ENCODE results near the gene SSC4D.
A peak's percentile ranks its signal among the peaks of the same experiment; 100 is the strongest.
"Not testable (repeated sequence)": the region's sequence is repeated elsewhere in the genome, so short reads cannot be mapped to it uniquely, and the experiment has no call there.

SSC4D gene

GRCh38 chr7:76407718-76408117 lies 1.8 kb downstream of the SSC4D start:
- no peak for TF ChIP-seq JUND (IDR thresholded peaks at IDR 0.05; ENCODE audit: low read depth)
- in situ Hi-C loops (cut with HindIII; ENCODE audit: low pct_unique_long_range_greater_than_20kb, low sequenced_read_pairs), result no loop called here
- DNase-seq (ENCODE audit: low read depth in 1 of 2, low spot score in 1 of 2), result no peak

- no peak for DNase-seq (ENCODE audit: low read depth in 1 of 2, low spot score in 1 of 2)
- in situ Hi-C loops (cut with HindIII; ENCODE audit: low pct_unique_long_range_greater_than_20kb, low sequenced_read_pairs), result no loop called here
- TF ChIP-seq JUND (IDR thresholded peaks at IDR 0.05; ENCODE audit: low read depth), result no peak
These were observed 3.8 kb downstream of the SSC4D start for GRCh38 chr7:76405738-76406137.

GRCh38 chr7:76403780-76404494 lies 5.6 kb downstream of the SSC4D start:
- no peak for TF ChIP-seq JUND (IDR thresholded peaks at IDR 0.05; ENCODE audit: low read depth)
- in situ Hi-C loops (cut with HindIII; ENCODE audit: low pct_unique_long_range_greater_than_20kb, low sequenced_read_pairs), result no loop called here
- no peak for DNase-seq (ENCODE audit: low read depth in 1 of 2, low spot score in 1 of 2)

- in situ Hi-C loops (cut with HindIII; ENCODE audit: low pct_unique_long_range_greater_than_20kb, low sequenced_read_pairs); DNase-seq (ENCODE audit: low read depth in 1 of 2, low spot score in 1 of 2): not testable (repeated sequence)
These were observed 6.4 kb downstream of the SSC4D start for GRCh38 chr7:76403097-76403496.

- in situ Hi-C loops (cut with HindIII; ENCODE audit: low pct_unique_long_range_greater_than_20kb, low sequenced_read_pairs), result no loop called here
- no peak for DNase-seq (ENCODE audit: low read depth in 1 of 2, low spot score in 1 of 2)
- TF ChIP-seq JUND (IDR thresholded peaks at IDR 0.05; ENCODE audit: low read depth), result no peak
These were observed 9.2 kb downstream of the SSC4D start for GRCh38 chr7:76400248-76400647.

DNA sequence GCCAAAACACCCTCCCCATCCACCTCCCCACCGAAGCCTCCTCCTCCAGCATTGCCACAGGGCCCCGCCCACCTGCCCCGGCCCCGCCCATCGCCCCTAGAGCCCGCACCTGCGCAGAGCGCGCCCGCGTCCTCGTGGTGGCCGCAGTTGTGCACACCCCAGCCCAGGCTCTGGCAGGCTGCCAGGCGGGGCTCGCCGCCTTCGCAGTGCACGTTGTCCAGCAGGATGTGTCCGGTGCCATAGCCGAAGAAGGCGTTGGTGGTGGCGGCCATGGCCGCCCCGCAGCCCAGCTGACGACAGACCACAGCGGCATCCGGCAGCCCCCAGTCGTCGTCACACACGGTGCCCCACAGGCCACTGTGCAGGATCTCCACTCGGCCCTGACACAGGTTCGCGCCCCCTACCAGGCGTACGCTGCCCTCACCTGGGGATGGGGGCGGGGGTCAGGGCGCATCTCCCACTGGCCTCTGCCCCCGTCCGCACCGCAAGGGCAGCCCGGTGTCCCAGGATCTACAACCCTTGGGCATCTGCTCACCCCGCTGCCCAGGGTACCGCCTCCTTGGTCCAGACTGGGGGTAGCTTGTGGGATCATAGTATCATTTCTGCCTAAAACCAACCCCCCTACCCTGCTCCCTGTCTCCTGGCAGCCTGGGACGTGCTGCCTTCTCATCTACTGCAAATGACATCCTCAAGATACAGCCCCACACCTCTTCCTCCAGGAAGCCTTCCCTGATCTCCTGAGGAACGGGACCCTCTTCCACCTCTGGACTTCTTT lies 11.9 kb downstream of the SSC4D start:
- DNase-seq (ENCODE audit: low read depth in 1 of 2, low spot score in 1 of 2), result peak; percentile 93
- in situ Hi-C loops (cut with HindIII; ENCODE audit: low pct_unique_long_range_greater_than_20kb, low sequenced_read_pairs), result no loop called here
- no peak for TF ChIP-seq JUND (IDR thresholded peaks at IDR 0.05; ENCODE audit: low read depth)

DNA sequence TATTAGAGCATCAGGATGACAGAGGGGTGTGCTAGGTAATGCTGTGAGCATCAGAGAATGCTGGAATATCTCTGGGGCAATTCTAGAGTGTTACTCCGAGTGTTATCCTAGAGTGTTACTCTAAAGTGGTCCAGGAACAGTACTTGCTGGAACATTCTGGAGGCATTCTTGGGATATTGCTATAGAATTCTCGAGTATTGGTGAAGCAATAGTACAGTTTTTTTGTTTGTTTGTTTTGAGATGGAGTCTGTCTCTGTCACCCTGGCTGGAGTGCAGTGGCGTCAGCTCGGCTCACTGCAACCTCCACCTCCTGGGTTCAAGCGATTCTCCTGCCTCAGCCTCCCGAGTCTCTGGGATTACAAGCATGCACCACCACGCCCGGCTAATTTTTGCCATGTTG lies 12.6 kb downstream of the SSC4D start:
- no peak for DNase-seq (ENCODE audit: low read depth in 1 of 2, low spot score in 1 of 2)
- in situ Hi-C loops (cut with HindIII; ENCODE audit: low pct_unique_long_range_greater_than_20kb, low sequenced_read_pairs), result no loop called here
- TF ChIP-seq JUND (IDR thresholded peaks at IDR 0.05; ENCODE audit: low read depth), result no peak

DNA sequence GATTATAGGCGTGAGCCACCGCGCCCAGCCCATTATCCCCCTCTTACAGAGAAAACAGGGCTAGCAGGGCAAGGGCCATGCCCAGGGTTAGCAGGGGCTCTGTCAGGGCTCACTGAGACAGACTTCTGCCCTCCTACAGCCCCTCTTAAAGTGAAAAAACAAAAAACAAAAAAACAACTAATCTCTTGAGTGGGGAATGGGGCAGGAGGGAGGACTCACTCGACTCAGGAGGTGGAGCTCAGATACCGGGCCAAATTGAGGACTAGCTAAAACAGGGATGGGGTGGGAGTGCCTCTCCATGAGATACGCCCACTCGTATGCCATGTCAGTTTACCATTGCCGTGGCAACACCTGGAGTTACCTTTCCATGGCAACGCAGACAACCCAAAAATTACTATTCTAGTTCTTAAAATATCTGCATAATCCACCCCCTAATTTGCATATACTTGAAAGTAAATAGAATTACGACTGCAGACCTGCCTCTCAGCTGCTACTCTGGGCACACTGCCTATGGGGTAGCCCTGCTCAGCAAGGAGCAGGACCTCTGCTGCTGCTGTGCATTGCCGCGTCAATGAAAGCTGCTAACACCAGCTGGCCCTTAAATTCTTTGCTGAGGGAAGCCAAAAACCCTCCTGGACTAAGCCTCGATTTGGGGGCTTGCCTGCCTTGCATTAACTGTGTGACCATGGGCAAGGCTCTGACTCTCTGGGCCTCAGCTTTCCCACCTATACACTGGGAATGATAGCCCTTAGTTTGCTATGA lies 13.4 kb downstream of the SSC4D start:
- TF ChIP-seq JUND (IDR thresholded peaks at IDR 0.05; ENCODE audit: low read depth), result no peak
- DNase-seq (ENCODE audit: low read depth in 1 of 2, low spot score in 1 of 2), result peak in 1 of 2 experiments; percentile 52
- in situ Hi-C loops (cut with HindIII; ENCODE audit: low pct_unique_long_range_greater_than_20kb, low sequenced_read_pairs), result no loop called here

- in situ Hi-C loops (cut with HindIII; ENCODE audit: low pct_unique_long_range_greater_than_20kb, low sequenced_read_pairs); DNase-seq (ENCODE audit: low read depth in 1 of 2, low spot score in 1 of 2): not testable (repeated sequence)
These were observed 13.9 kb downstream of the SSC4D start for GRCh38 chr7:76395605-76395964.

- in situ Hi-C loops (cut with HindIII; ENCODE audit: low pct_unique_long_range_greater_than_20kb, low sequenced_read_pairs), result no loop called here
- no peak for DNase-seq (ENCODE audit: low read depth in 1 of 2, low spot score in 1 of 2)
- TF ChIP-seq JUND (IDR thresholded peaks at IDR 0.05; ENCODE audit: low read depth), result no peak
These were observed 14.5 kb downstream of the SSC4D start for GRCh38 chr7:76394957-76395356.

- DNase-seq (ENCODE audit: low read depth in 1 of 2, low spot score in 1 of 2), result peak; percentile 96 to 97
- in situ Hi-C loops (cut with HindIII; ENCODE audit: low pct_unique_long_range_greater_than_20kb, low sequenced_read_pairs), result no loop called here
- TF ChIP-seq JUND (IDR thresholded peaks at IDR 0.05; ENCODE audit: low read depth), result no peak
These were observed 16.1 kb downstream of the SSC4D start for GRCh38 chr7:76393116-76394031.

DNA sequence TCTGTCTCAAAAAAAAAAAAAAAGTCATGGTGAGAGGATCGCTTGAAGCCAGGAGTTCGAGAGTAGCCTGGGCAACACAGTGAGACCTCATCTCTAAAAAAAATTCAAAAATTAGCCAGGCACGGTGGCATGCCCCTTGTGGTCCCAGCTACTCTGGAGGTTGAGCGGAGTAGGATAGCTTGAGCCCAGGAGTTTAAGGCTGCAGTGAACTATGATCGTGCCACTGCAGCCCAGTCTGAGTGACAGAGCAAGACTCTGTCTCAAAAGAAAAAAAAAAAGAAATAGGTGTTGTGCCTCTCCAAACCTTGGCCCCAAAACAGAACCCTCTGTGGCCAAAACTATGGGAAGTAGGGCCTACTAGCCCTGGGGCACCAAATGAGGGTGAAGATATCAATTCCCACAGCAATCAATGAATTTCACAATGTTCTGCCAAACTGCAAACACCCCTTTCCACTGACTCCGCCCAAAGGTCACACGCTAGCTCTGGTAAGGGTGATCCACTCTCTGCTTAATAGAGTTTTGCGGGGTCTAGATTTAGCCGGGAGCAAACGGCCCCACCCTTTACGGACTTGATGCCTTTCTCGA lies 16.9 kb downstream of the SSC4D start:
- no peak for DNase-seq (ENCODE audit: low read depth in 1 of 2, low spot score in 1 of 2)
- TF ChIP-seq JUND (IDR thresholded peaks at IDR 0.05; ENCODE audit: low read depth), result no peak
- in situ Hi-C loops (cut with HindIII; ENCODE audit: low pct_unique_long_range_greater_than_20kb, low sequenced_read_pairs), result no loop called here
